ENCODE measurements around the gene TAF12.
"Not testable (repeated sequence)": the region's sequence is repeated elsewhere in the genome, so short reads cannot be mapped to it uniquely, and the experiment has no call there.

Gene TAF12

DNA sequence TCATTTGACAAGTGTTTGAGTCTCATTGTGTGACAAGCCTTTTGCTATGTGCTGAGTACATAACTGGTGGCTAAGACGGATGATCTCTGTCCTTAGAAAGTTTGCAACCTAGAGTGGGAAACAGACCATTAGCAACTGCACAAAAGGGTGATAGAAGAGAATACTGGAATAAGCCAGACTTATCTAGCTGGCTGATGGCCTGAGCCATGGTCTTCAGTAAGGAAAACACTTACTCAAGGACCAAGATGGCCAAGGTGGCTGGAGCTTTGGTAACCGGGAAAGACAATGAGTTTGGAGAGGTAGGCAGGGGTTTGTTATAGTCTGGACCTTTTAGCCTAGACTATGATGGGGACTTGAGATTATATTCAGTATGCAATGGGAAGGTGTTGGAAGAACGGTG lies 1.6 kb upstream of the TAF12 start:
- no peak for DNase-seq

DNA sequence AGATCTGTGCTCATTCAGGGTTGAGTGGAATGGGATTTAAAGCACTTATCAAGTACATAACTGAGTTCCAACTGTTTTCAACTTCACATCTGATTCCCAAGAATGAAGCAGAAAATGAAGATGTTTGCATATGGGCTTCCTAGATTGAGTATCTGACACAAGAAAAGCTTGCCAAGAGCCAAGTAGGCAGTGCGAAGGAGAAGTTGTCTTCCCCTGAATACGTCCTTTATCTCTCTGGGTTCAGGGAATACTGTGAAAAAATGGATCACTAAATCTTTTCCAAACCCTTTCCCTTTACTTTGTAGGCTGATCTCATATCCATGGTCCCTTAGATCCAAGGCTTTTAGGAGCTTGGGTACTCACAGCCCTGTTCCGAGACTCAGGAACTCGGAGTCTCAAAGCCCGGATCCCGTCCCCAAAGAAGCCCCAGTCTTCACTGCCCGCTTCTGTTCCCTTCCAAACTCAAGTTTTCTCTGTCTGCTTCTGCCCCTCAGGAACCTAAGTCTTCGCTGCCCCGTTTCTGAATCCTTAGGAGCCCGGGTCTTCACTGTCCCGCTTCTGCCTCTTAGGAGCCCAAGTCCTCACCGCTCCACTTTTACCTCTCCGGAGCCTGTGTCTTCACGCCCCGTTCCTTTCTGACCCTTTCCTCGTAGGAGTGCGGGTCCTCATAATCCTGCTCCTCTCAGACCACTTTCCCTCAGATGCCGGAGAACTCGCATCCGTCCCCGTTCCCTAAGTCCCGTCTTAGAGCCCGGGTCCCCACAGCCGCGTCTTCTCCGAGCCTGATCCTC lies 616 bp downstream of the TAF12 start:
- peak; percentile 40 to 48 (median 45) for DNase-seq

DNA sequence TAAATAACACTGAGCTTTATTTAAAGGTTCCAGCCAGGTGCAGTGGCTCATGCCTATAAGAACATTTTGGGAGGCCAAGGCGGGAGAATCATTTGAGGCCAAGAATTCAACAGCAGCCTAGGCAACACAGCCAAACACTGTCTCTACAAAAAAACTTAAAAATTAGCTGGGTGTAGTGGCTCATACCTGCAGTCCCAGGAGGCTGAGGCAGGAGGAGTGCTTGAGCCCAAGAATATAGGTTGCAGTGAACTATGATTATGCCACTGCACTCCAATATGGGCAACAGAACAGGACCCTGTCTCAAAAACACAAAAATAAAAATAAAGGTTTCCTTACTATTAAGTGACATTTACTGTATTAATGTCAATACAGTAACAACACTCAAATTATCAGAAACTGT lies 2.1 kb downstream of the TAF12 start:
- DNase-seq, result no peak

DNA sequence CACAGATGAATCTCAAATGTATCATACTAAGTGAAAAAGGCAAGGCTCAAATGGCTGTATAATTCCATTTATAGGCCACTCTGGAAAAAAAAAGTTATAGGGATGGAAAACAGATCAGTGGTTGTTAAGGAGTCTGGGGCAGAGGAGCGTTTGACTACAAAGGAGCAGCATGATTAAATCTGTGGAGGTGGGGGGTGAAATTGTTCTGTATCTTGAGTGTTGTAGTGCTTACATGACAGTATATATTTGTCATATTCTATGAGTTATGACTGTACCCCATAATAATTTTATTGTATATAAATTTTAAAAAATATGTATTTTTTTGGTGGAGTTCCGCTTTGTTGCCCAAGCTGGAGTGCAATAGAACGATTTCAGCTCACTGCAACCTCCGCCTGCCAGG lies 10.3 kb downstream of the TAF12 start:
- no peak for DNase-seq

DNA sequence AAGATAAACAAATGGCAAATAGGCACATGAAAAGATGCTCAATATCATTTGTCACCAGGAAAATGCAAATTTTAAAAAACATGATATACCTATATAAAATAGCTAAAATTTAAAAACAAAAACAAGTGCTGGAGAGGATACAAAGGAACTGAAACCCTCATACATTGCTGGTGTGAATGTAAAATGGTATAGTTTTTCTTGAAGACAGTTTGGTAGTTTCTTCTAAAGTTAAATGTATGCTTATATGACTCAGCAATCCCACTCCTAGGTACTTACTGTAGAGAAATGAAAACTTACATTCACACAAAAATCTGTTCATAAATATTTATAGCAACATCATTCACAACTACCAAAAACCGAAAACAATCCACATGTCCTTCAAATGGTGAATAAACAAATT lies 11.2 kb downstream of the TAF12 start:
- DNase-seq, result no peak

DNA sequence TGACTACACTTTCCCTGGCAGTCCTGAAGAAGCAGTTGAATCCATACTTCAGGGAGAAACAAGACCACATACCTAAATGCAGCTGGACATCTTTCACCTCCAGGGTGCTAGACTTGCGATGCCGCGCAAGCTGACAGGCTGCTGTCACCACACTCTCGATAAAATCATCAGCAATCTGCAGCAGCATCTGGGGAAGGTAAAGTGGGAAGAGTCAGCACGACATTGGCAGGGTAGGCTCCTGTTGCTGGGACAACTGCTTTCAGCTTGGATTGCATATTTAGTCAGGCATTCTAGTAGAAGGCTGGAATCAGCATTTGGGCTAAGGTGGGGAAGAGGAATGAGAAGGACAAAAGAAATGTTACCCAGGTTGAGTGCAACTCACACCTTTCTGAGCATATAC lies 29.7 kb downstream of the TAF12 start:
- DNase-seq, result no peak

DNA sequence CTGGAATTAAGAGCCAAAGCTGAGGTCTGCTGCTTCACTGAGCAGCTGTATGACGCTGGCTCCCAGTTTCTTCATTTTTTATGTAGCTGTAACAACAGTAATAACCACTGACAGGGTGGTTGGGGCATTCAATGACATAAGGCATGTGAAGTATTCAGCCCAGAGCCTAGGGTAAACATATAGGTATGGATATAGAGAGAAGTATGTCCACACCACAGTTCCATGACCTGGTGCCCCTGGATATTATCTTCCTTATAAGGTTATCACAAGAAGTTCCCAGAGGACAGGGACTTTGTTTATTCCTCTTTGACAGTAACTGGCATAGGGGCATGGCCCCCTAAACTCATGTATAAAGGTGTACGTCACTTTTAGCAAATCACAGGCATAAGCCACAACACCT lies 36.1 kb downstream of the TAF12 start:
- DNase-seq, result no peak

DNA sequence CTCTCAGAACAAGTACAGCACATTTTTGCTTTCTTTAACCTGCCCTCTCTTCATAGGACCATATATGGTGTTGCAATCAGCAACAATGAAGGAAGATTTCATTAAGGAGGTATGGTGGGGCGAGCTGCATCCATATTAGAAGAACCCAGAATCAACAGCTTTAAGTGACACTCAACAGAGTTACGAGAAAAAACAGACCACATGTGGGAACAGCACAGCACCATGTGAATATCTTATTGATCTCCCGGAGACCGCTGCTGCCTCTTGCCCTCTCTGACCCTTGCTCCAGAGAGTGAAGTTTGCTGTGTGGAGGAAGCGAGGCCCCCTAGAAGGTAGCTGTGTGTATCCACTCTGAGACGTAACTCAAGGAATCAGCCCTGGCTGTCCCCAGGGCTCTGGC lies 37.9 kb downstream of the TAF12 start:
- no peak for DNase-seq

DNA sequence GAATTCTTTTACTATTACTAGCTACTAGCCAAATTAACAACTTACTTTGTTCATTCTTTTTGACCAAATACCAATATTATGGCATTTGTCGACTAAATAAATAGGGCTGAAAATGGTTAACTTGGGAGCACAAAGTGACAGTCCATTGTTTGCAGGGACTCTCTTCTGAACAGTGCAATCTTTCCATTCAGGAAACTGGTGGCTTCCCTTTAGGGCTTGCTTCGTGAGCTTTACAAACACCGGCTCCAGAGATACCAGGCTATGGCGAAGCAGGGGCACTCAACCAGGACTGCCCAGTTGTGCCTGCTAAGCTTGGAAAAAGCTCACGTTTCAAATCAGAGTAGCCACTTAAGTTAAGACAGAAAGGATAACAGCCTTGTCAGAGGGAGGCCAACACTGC lies 38.5 kb downstream of the TAF12 start:
- DNase-seq, result no peak

DNA sequence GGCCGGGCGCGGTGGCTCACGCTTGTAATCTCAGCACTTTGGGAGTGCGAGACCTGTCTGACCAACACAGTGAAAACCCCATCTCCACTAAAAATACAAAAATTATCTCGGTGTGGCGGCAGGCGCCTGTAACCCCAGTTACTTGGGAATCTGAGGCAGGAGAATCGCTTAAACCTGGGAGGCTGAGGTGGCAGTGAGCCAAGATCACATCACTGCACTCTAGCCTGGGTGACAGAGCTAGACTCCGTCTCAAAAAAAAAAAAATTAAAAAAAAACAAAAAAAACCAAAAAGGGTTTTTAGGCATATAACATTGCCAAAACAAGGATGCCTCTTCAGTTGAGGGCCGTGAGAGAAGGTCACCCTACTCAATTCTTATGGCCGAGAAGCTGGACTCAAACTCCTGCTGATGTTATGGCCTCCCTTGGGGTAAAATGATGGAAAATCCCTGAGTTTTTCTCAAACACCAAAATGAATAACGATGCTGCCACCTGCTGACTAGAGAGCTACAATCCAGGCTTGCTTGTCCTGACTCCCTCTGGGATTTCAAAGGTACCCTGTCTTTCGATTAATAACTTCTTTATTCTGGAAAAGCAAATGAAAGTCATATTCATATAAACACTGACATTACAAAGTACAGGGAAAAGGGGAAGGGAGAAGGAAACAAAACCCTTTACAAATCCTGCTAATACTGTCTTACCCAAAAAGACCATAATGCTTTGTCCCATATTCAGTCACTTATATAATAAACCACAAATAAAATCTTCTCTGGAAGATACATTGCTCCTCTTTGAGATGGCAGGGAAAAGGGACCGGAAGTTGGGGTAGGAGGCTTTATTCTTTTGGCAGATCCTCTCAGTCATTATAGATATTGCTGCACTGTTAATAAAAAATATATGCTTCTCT lies 40.1 kb downstream of the TAF12 start:
- peak; percentile 39 to 74 (median 53) for DNase-seq

DNA sequence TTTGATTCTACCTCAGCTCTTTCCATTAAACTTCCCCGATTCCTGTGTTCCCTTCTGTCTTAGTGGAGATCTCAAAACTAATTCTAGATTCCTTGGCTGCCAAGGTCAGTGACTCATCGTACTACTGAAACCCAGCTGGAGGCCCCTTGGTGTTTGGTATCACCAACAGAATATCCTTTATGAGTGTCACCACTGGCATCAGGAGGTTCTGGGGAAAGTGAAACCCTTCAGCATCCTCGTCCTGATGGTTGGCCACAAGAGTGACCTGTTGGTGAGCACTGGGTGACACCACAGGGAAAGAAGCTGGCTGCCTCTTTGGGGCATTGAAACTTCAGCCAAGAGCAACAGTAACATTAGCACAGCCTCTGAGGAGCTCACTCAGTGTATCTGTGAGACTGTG lies 41.2 kb downstream of the TAF12 start:
- no peak for DNase-seq

DNA sequence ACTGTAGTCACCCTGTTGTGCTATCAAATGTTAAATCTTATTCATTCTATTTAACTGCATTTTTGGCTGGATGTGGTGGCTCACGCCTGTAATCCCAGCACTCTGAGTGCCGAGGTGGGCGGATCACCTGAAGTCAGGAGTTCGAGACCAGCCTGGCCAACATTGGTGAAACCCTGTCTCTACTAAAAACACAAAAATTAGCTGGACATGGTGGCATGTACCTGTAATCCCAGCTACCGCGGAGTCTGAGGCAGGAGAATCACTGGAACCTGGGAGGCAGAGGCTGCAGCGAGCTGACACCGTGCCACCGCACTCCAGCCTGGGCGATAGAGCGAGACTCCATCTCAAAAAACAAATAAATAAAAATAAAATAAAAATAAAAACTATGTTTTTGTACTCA lies 46.6 kb downstream of the TAF12 start:
- DNase-seq, result not testable (repeated sequence)

DNA sequence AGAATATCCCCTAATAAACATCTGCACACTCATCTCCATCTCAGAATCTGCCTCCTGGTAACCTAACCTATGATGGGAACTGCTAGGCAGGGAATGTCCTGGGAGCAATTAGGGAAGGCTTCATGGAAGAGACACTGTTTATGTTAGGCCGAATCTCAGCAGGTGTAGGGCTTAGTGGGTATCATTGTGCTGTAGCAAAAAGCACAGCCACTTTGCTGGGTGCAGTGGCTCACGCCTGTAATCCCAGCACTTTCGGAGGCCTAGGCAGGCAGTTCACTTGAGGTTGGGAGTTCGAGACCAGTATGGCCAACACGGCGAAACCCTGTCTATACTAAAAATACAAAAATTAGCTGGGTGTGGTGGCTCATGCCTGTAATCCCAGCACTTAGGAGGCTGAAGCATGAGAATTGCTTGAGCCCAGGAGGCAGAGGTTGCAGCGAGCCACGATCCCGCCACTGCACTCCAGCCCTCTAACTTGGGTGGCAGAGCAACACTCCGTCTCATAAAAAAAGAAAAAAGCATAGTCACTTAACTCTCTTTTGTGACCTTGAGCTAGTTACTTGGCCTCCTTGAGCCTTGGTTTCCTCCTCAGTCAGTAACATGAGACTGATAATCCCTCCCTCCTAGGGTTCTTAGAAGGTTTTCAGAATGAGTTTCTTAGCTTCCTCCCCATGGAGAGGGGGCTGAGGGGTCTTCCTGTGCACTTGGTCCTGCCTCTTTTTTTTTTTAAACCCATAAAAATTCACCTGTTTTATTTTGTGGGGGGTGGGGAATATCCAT lies 47.3 kb downstream of the TAF12 start:
- DNase-seq, result no peak

DNA sequence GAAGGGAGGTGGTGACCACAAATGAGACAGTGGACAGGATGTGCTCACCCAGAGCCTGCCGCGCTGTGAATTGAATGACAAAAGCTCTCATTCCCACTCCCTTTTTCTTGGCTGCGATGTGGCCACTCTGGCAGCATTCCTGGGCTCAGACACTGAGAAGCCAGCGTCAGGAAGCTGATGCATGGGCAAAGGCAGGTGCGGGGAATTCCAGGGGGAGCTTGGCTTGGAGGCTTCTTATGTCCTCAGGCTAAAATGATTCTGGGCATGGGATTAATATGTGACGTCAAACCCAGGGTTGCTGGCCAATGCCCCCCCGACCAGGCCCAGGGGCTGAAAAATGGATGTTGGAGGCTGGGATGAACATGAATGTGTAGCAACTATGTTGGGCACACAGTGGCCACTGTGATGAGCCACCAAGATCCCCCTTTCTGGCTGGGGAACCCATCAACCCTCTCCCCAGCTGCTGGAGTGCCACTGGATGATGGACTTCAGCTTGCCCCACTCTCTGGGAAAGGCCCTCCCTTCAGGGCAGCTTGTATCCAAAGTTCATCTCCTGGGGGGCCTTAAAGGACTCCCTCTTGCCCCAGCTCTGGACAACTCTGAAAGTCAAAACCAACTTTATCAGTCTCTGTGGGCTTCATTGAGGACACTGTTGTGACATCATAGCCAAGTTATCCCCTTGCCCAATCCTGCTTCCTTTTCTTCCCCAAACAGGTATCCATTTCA lies 48.0 kb downstream of the TAF12 start:
- DNase-seq, result not testable (repeated sequence)

DNA sequence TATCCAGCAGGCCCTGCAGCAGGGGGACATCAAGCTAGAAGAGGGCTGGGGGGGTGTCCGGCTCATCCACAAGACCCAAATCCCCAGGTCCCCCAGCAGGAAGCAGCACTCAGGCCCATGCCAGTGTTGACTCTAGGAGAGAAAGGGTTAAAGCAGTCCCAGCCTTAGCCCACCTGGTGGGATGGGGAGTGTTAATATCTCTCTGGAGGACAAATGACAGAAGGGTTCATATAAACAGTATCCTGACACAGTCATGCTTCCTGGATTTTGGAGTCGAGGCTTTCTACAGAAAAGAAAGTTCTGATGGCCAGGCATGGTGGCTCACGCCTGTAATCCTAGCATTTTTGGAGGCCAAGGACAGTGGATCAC lies 48.9 kb downstream of the TAF12 start:
- not testable (repeated sequence) for DNase-seq

DNA sequence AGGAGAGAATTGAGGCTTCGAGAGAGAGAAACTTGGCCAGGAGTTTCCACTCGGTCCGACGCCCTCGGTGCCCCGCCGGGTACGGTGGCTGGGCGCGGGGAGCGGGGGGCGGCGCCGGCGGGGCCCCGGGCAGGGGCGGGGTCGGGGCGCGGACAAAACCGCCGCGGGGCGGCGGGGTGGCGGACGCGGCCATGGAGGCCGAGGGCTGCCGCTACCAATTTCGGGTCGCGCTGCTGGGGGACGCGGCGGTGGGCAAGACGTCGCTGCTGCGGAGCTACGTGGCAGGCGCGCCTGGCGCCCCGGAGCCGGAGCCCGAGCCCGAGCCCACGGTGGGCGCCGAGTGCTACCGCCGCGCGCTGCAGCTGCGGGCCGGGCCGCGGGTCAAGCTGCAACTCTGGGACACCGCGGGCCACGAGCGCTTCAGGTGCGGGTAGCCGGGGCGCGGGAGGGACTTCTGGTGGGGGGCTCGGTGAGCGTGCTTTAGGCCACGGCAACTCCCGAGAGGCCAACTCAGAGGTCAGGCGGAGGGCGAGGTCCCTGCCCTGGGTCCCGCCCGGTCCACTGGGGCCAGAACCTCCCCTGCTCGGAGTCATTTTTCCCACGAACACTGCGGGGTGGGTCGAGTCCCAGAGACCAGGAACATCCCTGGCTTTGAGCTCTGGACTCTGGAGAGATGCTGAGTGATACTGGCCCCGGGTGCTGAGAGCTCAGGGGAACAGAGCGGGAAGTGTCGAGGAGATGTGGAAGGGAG lies 50.4 kb downstream of the TAF12 start:
- DNase-seq, result peak in 2 of 3 experiments; percentile 14 to 24

DNA sequence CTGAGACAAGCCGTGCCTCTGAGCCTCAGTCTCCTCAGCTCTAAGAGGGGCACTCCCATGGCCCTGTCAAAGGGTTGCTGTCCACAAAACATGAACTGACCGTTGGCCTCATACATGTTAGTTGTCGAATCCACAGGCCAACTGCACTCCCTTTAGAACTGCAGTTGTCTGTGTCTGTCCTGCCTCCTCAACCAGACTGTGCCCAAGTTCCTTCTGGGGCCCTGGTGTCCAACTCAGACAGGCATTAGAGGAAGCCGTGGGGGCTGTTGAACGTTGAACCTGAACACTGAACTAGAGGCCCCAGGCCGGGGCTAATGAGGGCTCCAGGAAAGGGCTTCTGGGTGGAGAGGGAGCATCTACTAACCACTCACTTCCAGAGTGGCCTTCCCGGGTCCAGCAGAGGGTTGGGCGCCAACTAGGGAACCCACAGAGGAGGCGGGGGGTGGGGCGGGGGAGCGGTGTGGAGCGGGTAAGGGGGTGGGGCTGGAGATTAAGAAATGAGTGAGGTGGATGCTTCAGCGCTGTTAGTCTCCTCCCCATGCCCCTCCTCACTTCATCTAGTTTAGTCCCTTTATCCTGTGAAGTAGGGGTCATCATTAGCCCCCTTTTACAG lies 51.1 kb downstream of the TAF12 start, which contains the start of gene RAB42:
Gene RAB42 (plus strand): TSS at position 558 of the 613 bp plus-strand sequence. CDS start 247 bp downstream, outside the sequence.
- no peak for DNase-seq

DNA sequence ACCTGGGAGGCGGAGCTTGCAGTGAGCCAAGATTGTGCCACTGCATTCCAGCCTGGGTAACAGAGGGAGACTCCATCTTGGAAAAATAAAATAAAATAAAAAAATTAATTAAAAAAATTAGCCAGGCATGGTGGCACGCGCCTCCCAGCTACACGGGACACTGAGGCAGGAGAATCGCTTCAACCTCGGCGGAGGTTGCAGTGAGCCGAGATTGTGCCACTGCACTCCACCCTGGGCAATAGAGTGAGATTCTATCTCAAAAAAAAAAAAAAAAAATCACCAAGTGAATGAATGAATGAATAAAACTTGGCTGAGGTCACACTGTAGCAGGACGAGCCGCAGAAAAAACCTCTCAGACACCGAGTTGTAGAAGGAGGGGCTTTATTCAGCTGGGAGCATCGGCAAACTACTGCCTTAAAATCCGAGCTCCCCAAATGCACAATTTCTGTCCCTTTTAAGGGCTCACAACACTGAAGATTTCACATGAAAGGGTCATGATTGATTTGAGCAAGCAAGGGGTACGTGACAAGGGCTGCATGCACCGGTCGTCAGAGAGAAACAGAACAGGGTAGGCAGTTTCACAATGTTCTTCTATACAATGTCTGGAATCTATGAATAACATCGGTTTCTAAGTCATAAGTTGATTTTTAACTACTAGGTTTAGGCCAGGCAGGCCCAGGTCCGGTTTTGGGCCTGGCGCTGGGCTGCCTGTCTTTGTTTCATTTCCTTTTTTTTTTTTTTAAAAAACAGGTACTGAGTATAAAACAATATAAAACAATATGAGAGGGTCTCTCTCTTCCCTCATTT lies 56.1 kb downstream of the TAF12 start:
- DNase-seq, result not testable (repeated sequence)

DNA sequence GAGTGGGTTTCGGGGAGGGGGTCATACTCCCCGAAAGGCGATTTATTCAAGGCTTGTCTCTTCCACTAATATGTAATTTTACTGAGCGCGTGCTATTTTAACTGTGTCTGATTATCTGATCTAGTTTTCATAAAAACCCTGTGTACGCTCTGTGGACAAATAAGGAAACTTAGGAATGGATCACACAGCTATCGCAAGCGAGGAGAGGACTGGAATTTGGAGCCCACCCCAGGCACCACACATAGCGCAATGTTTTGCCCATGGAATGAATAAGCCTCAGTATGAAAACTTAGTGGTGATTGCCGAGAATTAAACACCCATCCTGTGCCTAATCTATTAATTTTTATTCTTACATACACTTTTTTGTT lies 60.6 kb downstream of the TAF12 start:
- DNase-seq, result no peak

DNA sequence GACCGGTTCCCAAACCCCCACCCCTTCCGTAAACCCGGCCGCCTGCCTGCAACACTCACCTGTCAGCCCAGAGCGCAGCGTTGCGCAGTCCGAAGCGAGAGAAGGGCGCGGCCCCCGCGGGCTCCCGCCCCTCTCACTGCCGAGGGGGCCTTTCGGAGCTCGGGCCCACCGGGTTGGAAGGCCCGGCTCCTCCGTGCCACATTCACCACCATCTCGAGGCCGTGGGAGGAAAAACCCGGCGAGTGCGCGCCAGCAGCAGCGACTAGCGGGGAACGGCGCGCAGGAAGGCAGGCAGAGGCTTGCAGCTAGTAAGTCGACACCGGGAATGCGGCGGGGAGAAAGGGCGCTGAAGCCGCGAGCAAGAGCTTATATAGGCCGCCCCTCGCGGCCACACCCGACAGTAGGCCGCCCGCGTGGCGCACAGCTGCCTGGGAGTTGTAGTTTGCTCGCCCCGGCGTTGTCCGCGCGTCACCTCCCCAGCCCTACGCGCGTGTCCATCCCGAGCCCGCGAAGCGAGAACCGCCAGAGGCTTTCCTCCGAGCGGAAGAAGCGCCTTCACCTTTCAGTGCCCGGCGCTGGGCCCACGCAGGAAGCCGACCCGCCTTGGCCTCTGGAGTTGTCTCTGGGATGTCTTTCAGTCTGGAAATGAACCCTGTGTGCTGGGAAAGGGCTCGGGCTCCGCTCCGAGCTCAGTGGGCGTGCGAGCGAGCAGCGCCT lies 61.2 kb downstream of the TAF12 start:
- peak; percentile 94 to 97 (median 95) for DNase-seq

Measured in NCI-H1417 (cell line).